Medulla oblongata (tissue), 1 donor: ENCODE results near the gene PPFIBP1.

ENCODE experiments used
- DNase-seq: peaks from one replicate; pipeline ENCODE4 v3.0.0-alpha.2; 2015; ENCODE audit errors: extremely low spot score

The PPFIBP1 gene

GRCh38 chr12:27523642-27524493 lies at the start of gene PPFIBP1:
TSS of gene PPFIBP1 (plus strand) at chr12:27524206. CDS start at chr12:27633397, 109,191 bp downstream.
- DNase-seq = peak; percentile 99

GRCh38 chr12:27474344-27474743 lies 49.7 kb upstream of the PPFIBP1 start:
- DNase-seq = no peak

- no peak for DNase-seq
Observed at GRCh38 chr12:27477049-27477448, 47.0 kb upstream of the PPFIBP1 start.

- no peak for DNase-seq
Observed at GRCh38 chr12:27478949-27479348, 45.1 kb upstream of the PPFIBP1 start.

- no peak for DNase-seq
Observed at GRCh38 chr12:27480016-27480415, 44.0 kb upstream of the PPFIBP1 start.

GRCh38 chr12:27486961-27487360 lies 37.0 kb upstream of the PPFIBP1 start:
- DNase-seq = no peak

GRCh38 chr12:27488479-27488878 lies 35.5 kb upstream of the PPFIBP1 start:
- DNase-seq = no peak

GRCh38 chr12:27491226-27491625 lies 32.8 kb upstream of the PPFIBP1 start:
- no peak for DNase-seq

- no peak for DNase-seq
Observed at GRCh38 chr12:27493260-27493940, 30.6 kb upstream of the PPFIBP1 start.

- no peak for DNase-seq
Observed at GRCh38 chr12:27497446-27497845, 26.6 kb upstream of the PPFIBP1 start.

GRCh38 chr12:27498149-27498548 lies 25.9 kb upstream of the PPFIBP1 start:
- no peak for DNase-seq

- DNase-seq = no peak
Observed at GRCh38 chr12:27498761-27499160, 25.2 kb upstream of the PPFIBP1 start.

- DNase-seq = no peak
Observed at GRCh38 chr12:27499377-27499776, 24.6 kb upstream of the PPFIBP1 start.

GRCh38 chr12:27500546-27500945 lies 23.5 kb upstream of the PPFIBP1 start:
- DNase-seq = no peak

GRCh38 chr12:27502021-27502435 lies 22.0 kb upstream of the PPFIBP1 start:
- DNase-seq = no peak

GRCh38 chr12:27504507-27504906 lies 19.5 kb upstream of the PPFIBP1 start:
- no peak for DNase-seq

GRCh38 chr12:27505109-27505508 lies 18.9 kb upstream of the PPFIBP1 start:
- DNase-seq = no peak

- no peak for DNase-seq
Observed at GRCh38 chr12:27505761-27506160, 18.2 kb upstream of the PPFIBP1 start.

GRCh38 chr12:27506645-27507189 lies 17.3 kb upstream of the PPFIBP1 start:
- DNase-seq = no peak

- DNase-seq = no peak
Observed at GRCh38 chr12:27508736-27509431, 15.1 kb upstream of the PPFIBP1 start.

GRCh38 chr12:27511031-27511722 lies 12.8 kb upstream of the PPFIBP1 start:
- DNase-seq = peak; percentile 33

- DNase-seq = no peak
Observed at GRCh38 chr12:27511723-27512045, 12.3 kb upstream of the PPFIBP1 start.
